ENCODE data around the gene GPR37L1. TPM values are rescaled to one million over a fixed set of nuclear protein-coding genes. Genes with fewer than 3 reads are reported as not detected.

Gene GPR37L1
- total RNA-seq, 4 donors from 2014 or later: 0.22 to 0.34 TPM; not detected in 2

DNA sequence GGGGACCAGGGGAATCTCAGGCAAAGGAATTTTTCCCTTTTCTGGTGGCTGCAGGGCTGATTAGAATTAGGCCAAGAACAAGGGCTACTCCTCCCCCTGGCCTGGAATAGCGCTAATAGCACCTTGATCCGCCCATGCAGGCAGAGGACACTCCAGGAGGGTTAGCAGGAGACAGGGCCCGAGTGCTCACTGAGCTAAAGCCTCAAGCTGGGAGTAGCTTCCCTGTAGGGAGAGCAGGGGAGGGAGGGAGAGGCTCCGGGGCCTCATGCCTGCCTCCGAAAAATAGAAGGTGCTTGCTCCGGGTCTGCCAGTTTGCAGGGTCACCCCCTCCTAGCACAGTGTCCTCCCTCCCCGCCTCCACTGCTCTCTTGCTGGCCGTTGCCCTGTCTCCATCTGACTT lies 33.9 kb downstream of the GPR37L1 start:
- intact Hi-C loops (cut with DNase I): no loop called here
- DNase-seq: no peak
- WGBS, 2 donors: 89 to 90% methylated on average over 7 to 8 of the region's 8 CpGs

DNA sequence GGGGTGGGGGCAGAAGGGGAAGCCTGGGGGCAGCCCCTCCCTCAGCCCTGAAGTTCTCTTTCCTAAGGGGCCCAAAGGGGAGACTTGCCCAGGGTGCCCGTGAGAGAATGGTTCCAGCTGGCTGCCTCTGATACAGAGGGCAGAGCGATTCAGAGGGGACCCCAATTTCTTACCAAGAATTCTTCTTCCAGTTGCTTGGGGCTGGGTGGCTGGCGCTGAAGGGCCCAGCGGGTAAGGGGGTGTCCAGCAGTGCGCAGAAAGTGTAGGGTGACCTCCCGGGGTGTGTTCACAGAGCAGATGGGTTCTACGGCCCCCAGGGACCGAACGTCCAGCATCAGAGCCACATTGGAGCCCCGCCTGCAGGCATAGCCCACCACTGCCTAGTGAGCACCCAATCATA lies 35.2 kb downstream of the GPR37L1 start:
- DNase-seq: no peak
- Histone ChIP-seq H3K27ac (no peak overlapping the region), H3K27me3 (no peaks in the 10 kb centered on the region), H3K4me3 (replicated peaks in 1 of 3) (no peak overlapping the region), H3K4me1 (peaks cover 6 to 12% of the 10 kb centered on the region in 2 donors), H3K9me3 (no peaks in the 10 kb centered on the region), H3K36me3 (no peaks in the 10 kb centered on the region)
- intact Hi-C loops (cut with DNase I): no loop called here
- TF ChIP-seq, protein P1, sequence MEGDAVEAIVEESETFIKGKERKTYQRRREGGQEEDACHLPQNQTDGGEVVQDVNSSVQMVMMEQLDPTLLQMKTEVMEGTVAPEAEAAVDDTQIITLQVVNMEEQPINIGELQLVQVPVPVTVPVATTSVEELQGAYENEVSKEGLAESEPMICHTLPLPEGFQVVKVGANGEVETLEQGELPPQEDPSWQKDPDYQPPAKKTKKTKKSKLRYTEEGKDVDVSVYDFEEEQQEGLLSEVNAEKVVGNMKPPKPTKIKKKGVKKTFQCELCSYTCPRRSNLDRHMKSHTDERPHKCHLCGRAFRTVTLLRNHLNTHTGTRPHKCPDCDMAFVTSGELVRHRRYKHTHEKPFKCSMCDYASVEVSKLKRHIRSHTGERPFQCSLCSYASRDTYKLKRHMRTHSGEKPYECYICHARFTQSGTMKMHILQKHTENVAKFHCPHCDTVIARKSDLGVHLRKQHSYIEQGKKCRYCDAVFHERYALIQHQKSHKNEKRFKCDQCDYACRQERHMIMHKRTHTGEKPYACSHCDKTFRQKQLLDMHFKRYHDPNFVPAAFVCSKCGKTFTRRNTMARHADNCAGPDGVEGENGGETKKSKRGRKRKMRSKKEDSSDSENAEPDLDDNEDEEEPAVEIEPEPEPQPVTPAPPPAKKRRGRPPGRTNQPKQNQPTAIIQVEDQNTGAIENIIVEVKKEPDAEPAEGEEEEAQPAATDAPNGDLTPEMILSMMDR (IDR thresholded peaks at IDR 0.05): no peak
- TF ChIP-seq POLR2A (IDR thresholded peaks at IDR 0.05): no peak
- WGBS, 2 donors: 85 to 93% methylated on average over 10 of the region's 10 CpGs

More for the DNA sequence above, 33.9 kb downstream of the GPR37L1 start:
- no peak for TF ChIP-seq POLR2A (IDR thresholded peaks at IDR 0.05)
- TF ChIP-seq, protein P1 (IDR thresholded peaks at IDR 0.05): no peak
- Histone ChIP-seq H3K4me1 (peaks cover 6 to 12% of the 10 kb centered on the region in 2 donors), H3K4me3 (replicated peaks in 1 of 3) (no peak overlapping the region), H3K27ac (no peak overlapping the region), H3K9me3 (no peaks in the 10 kb centered on the region), H3K36me3 (no peaks in the 10 kb centered on the region), H3K27me3 (no peaks in the 10 kb centered on the region)

- peaks cover 6 to 12% of the 10 kb centered on the region in 2 donors for H3K4me1 ChIP-seq
- H3K27me3 ChIP-seq: no peaks in the 10 kb centered on the region
- no peak for DNase-seq
- H3K36me3 ChIP-seq: no peaks in the 10 kb centered on the region
- 85 to 86% methylated on average over 5 to 10 of the region's 10 CpGs for WGBS, 2 donors
- TF ChIP-seq, protein P1 (IDR thresholded peaks at IDR 0.05): no peak
- no peak for TF ChIP-seq POLR2A (IDR thresholded peaks at IDR 0.05)
- no peak overlapping the region for H3K27ac ChIP-seq
- intact Hi-C loops (cut with DNase I): no loop called here
- no peak overlapping the region for H3K4me3 ChIP-seq (replicated peaks in 1 of 3)
- no peaks in the 10 kb centered on the region for H3K9me3 ChIP-seq
Observed at GRCh38 chr1:202158810-202159533, 36.3 kb downstream of the GPR37L1 start.

DNA sequence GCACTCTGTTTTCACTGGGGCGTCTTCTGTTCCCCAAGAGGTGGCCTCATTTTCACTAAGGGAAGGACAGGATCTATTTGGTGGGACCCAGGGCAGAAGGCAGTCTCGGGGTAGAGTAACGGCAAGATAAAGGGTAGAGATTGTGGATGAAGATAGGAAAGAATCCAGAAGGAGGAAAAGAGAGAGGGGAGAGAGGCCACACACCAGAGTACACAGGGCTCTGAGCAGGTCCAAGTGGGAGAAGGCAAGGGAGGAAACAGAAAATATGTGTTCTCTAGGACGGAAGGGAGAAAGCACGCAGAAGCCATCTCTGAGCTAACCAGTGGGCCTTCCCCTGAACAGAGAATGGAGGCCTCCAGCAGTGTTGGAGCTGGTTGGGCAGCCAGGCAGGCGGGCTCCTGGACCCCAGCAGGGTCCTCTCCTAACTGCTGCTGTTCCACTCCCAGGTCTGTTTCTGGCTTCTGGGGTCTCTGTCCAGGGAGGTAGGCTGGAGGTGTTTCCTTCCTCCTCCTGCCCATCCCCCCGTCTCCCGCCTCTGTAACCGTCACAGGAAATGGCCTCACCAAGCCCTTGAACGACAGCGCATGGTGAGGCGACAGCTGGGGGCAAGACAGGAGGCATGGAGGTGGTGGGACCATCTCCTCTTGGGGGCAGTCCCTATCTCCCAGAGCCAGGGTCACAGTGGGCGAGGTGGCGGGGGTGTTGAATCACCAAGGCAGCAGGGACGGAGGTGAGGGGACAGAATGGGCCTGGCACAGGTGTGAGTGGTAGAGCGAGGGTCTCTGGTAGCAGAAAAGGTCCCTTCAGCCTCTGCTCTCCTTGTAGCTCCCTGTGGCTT lies 37.0 kb downstream of the GPR37L1 start:
- intact Hi-C loops (cut with DNase I): no loop called here
- peaks cover 6 to 10% of the 10 kb centered on the region in 2 donors for H3K4me1 ChIP-seq
- no peak overlapping the region for H3K4me3 ChIP-seq (replicated peaks in 1 of 3)
- H3K9me3 ChIP-seq: no peaks in the 10 kb centered on the region
- TF ChIP-seq, protein P1 (IDR thresholded peaks at IDR 0.05): no peak
- TF ChIP-seq POLR2A (IDR thresholded peaks at IDR 0.05): no peak
- H3K27me3 ChIP-seq: no peaks in the 10 kb centered on the region
- DNase-seq: peak in 1 of 2 donors; percentile 15
- no peak overlapping the region for H3K27ac ChIP-seq
- no peaks in the 10 kb centered on the region for H3K36me3 ChIP-seq
- WGBS, 2 donors: 86 to 91% methylated on average over 14 to 16 of the region's 16 CpGs

Data from thyroid gland (tissue), 4 donors.